OCI-LY7 (cell line): ENCODE data around the gene MAG. TPM values are rescaled to one million over a fixed set of nuclear protein-coding genes. Genes with fewer than 3 reads are reported as not detected.

Source experiments
- BruUV-seq: library from RNA; stranded (reverse); fragments of 400-500 nt; replicated peaks from 2 replicates; lab custom pipeline; 2021; lab: Mats Ljungman, UMichigan
- CTCF ChIA-PET: fragments of 300-600 bp; sonication (Branson Sonifier 250); formaldehyde crosslinking; loops from one replicate; lab custom pipeline; 2022; ENCODE audit warnings: antibody characterized with exemption; ENCODE audit not compliant: unreplicated experiment; lab: Charles Lee
- POLR2A ChIA-PET: fragments of 300-600 bp; sonication (Branson Sonifier 250); formaldehyde crosslinking; loops from one replicate; lab custom pipeline; 2022; ENCODE audit warnings: antibody characterized with exemption; lab: Charles Lee
- DNase-seq: peaks from one replicate; pipeline ENCODE4 v3.0.0-alpha.2; 2015; ENCODE audit warnings: low spot score
- H2AFZ ChIP-seq: fragments of 200-600 bp; sonication (generic), shearing (Covaris generic); 2 replicates; pipeline ENCODE4 v1.6.1; 2014; ENCODE audit warnings: mild to moderate bottlenecking, antibody characterized with exemption, low read length, moderate library complexity
- H3K27ac ChIP-seq: fragments of 200-600 bp; sonication (generic); 2 replicates; pipeline ENCODE4 v1.5.1; 2014; ENCODE audit warnings: mixed run types, low read depth, mild to moderate bottlenecking, moderate library complexity, low read length, inconsistent platforms; ENCODE audit not compliant: poor library complexity, severe bottlenecking
- H3K36me3 ChIP-seq: fragments of 200-600 bp; sonication (generic); 2 replicates; pipeline ENCODE4 v1.6.1; 2014; ENCODE audit warnings: mild to moderate bottlenecking, antibody characterized with exemption, low read length, moderate library complexity, mixed read lengths; ENCODE audit not compliant: insufficient read depth
- H3K4me1 ChIP-seq: fragments of 200-600 bp; sonication (generic); 2 replicates; pipeline ENCODE4 v1.5.1; 2014; ENCODE audit warnings: mild to moderate bottlenecking, low read length; ENCODE audit not compliant: insufficient read depth, poor library complexity, severe bottlenecking
- H3K4me2 ChIP-seq: fragments of 200-600 bp; sonication (generic); 2 replicates; pipeline ENCODE4 v1.6.1; 2014; ENCODE audit warnings: mild to moderate bottlenecking, low read length
- H3K4me3 ChIP-seq: fragments of 200-600 bp; sonication (generic); 2 replicates; pipeline ENCODE4 v1.5.1; 2014; ENCODE audit warnings: mild to moderate bottlenecking, low read depth, low read length; ENCODE audit not compliant: poor library complexity, severe bottlenecking
- H3K79me2 ChIP-seq: fragments of 200-600 bp; sonication (generic); 2 replicates; pipeline ENCODE4 v1.6.1; 2016; ENCODE audit warnings: low read depth, mild to moderate bottlenecking, low read length, moderate library complexity, mixed read lengths; ENCODE audit not compliant: insufficient read depth
- H3K9me2 ChIP-seq: fragments of 200-600 bp; sonication (generic); 2 replicates; pipeline ENCODE4 v1.6.1; 2016; ENCODE audit warnings: mild to moderate bottlenecking, low read length, mixed read lengths; ENCODE audit not compliant: insufficient read depth
- H3K9me3 ChIP-seq: fragments of 200-600 bp; sonication (generic); 2 replicates; pipeline ENCODE4 v1.6.1; 2014; ENCODE audit warnings: mild to moderate bottlenecking, mixed run types, low read length, mixed read lengths
- H4K20me1 ChIP-seq: fragments of 200-600 bp; sonication (generic); 2 replicates; pipeline ENCODE4 v1.6.1; 2014; ENCODE audit warnings: mild to moderate bottlenecking, antibody characterized with exemption, low read length, moderate library complexity, mixed read lengths; ENCODE audit not compliant: insufficient read depth
- CTCF ChIP-seq: fragments of 200-600 bp; sonication (generic); conservative IDR thresholded peaks from 2 replicates; pipeline ENCODE4 v1.5.1; 2014; ENCODE audit warnings: mild to moderate bottlenecking, antibody characterized with exemption, low read length, moderate library complexity, mixed read lengths
- EZH2phosphoT487 ChIP-seq: fragments of 200-600 bp; sonication (generic); IDR thresholded peaks from 2 replicates; pipeline ENCODE4 v1.6.1; 2018; ENCODE audit warnings: low read depth, borderline replicate concordance, mild to moderate bottlenecking, mixed run types, antibody characterized with exemption, low read length, moderate library complexity, mixed read lengths
- intact Hi-C: fragments of 100-400 bp; cut with micrococcal nuclease; formaldehyde crosslinking; loops from one replicate; pipeline ENCODE4 v1.10.0; 2022; ENCODE audit not compliant: unreplicated experiment
- total RNA-seq, 2 experiments: library from RNA; depleted of rRNA in 1 of 2; stranded (reverse); fragments of >200 nt in 1 of 2; shearing (Covaris generic) in 1 of 2; gene quantifications; 2 replicates each; pipeline ENCODE4 v1.2.3, GENCODE V29; 2014 to 2022

Gene MAG
- total RNA-seq, 2 experiments from 2014 or later: 4.6 to 10.1 TPM

- Histone ChIP-seq H3K4me2 (no peak overlapping the region), H4K20me1 (peaks cover 6% of the 10 kb centered on the region), H3K4me3 (no peak overlapping the region), H2AFZ (no peak overlapping the region), H3K79me2 (peaks cover 12% of the 10 kb centered on the region; the same call in 1 of the 2 replicates), H3K36me3 (peaks cover 99% of the 10 kb centered on the region), H3K9me3 (no peaks in the 10 kb centered on the region), H3K4me1 (peaks cover 38% of the 10 kb centered on the region), H3K27ac (no peak overlapping the region), H3K9me2 (no peaks in the 10 kb centered on the region)
- intact Hi-C loops: no loop called here
- ChIA-PET CTCF (no interaction called here), POLR2A (interaction anchor here (0.6 kb wide), 2 partner anchors 9 to 75 kb away, joined by 3 read pairs; no protein-coding TSS in a partner anchor)
- BruUV-seq: no TSS peak
- TF ChIP-seq EZH2phosphoT487: no peak
- TF ChIP-seq CTCF: no peak
- no peak for DNase-seq
Observed at GRCh38 chr19:35341006-35341405, 49.0 kb downstream of the MAG start.

DNA sequence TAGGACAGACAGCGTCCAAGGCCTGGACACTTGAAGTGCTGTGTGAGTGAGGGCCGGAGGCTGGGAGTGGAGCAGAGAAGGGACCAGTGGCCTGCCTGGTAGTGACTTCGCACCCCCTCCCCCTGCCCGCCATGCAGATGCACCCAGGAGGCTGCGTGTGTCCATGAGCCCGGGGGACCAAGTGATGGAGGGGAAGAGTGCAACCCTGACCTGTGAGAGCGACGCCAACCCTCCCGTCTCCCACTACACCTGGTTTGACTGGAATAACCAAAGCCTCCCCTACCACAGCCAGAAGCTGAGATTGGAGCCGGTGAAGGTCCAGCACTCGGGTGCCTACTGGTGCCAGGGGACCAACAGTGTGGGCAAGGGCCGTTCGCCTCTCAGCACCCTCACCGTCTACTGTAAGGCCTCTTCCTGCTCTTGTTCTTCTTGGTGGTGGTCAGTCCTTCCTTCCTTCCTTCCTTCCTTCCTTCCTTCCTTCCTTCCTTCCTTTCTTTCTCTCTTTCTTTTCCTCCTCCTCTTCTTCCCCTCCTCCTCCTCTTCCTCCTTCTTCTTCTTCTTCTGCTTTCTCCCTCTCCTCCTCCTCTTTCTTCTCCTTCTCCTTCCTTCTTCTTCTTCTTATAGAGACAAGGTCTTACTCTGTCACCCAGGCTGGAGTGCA, 49.7 kb downstream of the MAG start:
- Histone ChIP-seq H3K27ac (no peak overlapping the region), H3K9me3 (no peaks in the 10 kb centered on the region), H3K4me1 (peaks cover 39% of the 10 kb centered on the region), H2AFZ (no peak overlapping the region), H3K9me2 (no peaks in the 10 kb centered on the region), H3K4me3 (no peak overlapping the region), H3K4me2 (no peak overlapping the region), H4K20me1 (no peaks in the 10 kb centered on the region; the same call in 1 of the 2 replicates), H3K79me2 (peaks cover 5% of the 10 kb centered on the region; the same call in 1 of the 2 replicates), H3K36me3 (peaks cover 99% of the 10 kb centered on the region)
- TF ChIP-seq CTCF: no peak
- TF ChIP-seq EZH2phosphoT487: no peak
- ChIA-PET POLR2A (interaction anchor here (0.6 to 1.0 kb wide), 2 partner anchors 10 to 11 kb away, joined by 3 to 4 read pairs; no protein-coding TSS in a partner anchor), CTCF (no interaction called here)
- no TSS peak for BruUV-seq
- intact Hi-C loops: no loop called here
- no peak for DNase-seq

DNA sequence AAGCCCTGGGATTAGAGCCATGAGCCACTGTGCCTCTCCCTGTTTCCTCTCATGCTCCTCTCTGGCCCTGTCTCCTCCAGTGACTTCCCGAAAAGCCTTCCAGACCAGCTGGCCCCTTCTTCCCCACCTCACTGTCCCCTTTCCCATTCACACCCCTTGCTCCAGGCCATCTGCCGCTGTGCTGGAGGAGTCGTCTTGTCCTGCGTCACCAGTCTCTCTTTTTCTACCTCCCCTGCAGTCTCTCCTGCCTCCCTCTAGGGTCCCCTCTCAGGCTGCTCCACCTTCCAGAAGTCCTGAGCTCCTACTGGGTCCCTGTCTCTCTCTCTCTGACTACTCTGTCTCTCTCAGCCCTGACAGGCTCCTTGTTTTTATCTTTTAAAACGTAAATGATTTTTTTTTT, 50.5 kb downstream of the MAG start:
- Histone ChIP-seq H3K4me1 (peaks cover 46% of the 10 kb centered on the region), H3K9me2 (no peaks in the 10 kb centered on the region), H2AFZ (no peak overlapping the region), H3K27ac (no peak overlapping the region), H3K4me3 (no peak overlapping the region), H3K79me2 (no peaks in the 10 kb centered on the region), H3K4me2 (no peak overlapping the region), H3K9me3 (no peaks in the 10 kb centered on the region), H3K36me3 (peaks cover 99% of the 10 kb centered on the region), H4K20me1 (no peaks in the 10 kb centered on the region; the same call in 1 of the 2 replicates)
- POLR2A ChIA-PET: interaction anchor here (1.0 kb wide), 1 partner anchor 12 kb away, joined by 4 read pairs; no protein-coding TSS in a partner anchor
- no peak for DNase-seq
- no peak for TF ChIP-seq EZH2phosphoT487
- no peak for TF ChIP-seq CTCF
- intact Hi-C loops: no loop called here
- CTCF ChIA-PET: no interaction called here
- no TSS peak for BruUV-seq
